ENCODE measurements around the gene CSPG5. TPM values are rescaled to one million over a fixed set of nuclear protein-coding genes. Genes with fewer than 3 reads are reported as not detected.

Gene CSPG5
- total RNA-seq, 4 donors from 2014 or later = 0.82 to 2.9 TPM; not detected in 2

- H3K4me1 ChIP-seq = no peaks in the 10 kb centered on the region
- H3K36me3 ChIP-seq = no peaks in the 10 kb centered on the region
- no peak overlapping the region for H3K27ac ChIP-seq
- TF ChIP-seq POLR2A (IDR thresholded peaks at IDR 0.05) (no peak), CTCF (IDR thresholded peaks at IDR 0.05) (no peak)
- no peak for DNase-seq
- H3K4me3 ChIP-seq = no peak overlapping the region
- H3K9me3 ChIP-seq = no peaks in the 10 kb centered on the region
- intact Hi-C loops (cut with DNase I; ENCODE audit: low total_unique reads) = no loop called here
- H3K27me3 ChIP-seq = no peaks in the 10 kb centered on the region
Observed at GRCh38 chr3:47601281-47601680, 22.6 kb upstream of the CSPG5 start.

- Histone ChIP-seq H3K27ac (no peak overlapping the region), H3K4me1 (no peaks in the 10 kb centered on the region), H3K27me3 (no peaks in the 10 kb centered on the region), H3K36me3 (no peaks in the 10 kb centered on the region), H3K4me3 (no peak overlapping the region), H3K9me3 (no peaks in the 10 kb centered on the region)
- intact Hi-C loops (cut with DNase I; ENCODE audit: low total_unique reads) = no loop called here
- no peak for DNase-seq
- TF ChIP-seq POLR2A (IDR thresholded peaks at IDR 0.05) (no peak), CTCF (IDR thresholded peaks at IDR 0.05) (no peak)
Observed at GRCh38 chr3:47594792-47595191, 16.1 kb upstream of the CSPG5 start.

- TF ChIP-seq CTCF (IDR thresholded peaks at IDR 0.05) (no peak), POLR2A (IDR thresholded peaks at IDR 0.05) (no peak)
- no peaks in the 10 kb centered on the region for H3K4me1 ChIP-seq
- intact Hi-C loops (cut with DNase I; ENCODE audit: low total_unique reads) = no loop called here
- H3K9me3 ChIP-seq = no peaks in the 10 kb centered on the region
- H3K27me3 ChIP-seq = no peaks in the 10 kb centered on the region
- H3K4me3 ChIP-seq = no peak overlapping the region
- DNase-seq = no peak
- H3K27ac ChIP-seq = no peak overlapping the region
- no peaks in the 10 kb centered on the region for H3K36me3 ChIP-seq
Observed at GRCh38 chr3:47592066-47592795, 13.6 kb upstream of the CSPG5 start.

- intact Hi-C loops (cut with DNase I; ENCODE audit: low total_unique reads) = no loop called here
- no peak overlapping the region for H3K4me3 ChIP-seq
- no peaks in the 10 kb centered on the region for H3K9me3 ChIP-seq
- no peak for DNase-seq
- no peaks in the 10 kb centered on the region for H3K27me3 ChIP-seq
- H3K4me1 ChIP-seq = no peaks in the 10 kb centered on the region
- no peaks in the 10 kb centered on the region for H3K36me3 ChIP-seq
- TF ChIP-seq CTCF (IDR thresholded peaks at IDR 0.05) = no peak
- no peak for TF ChIP-seq POLR2A (IDR thresholded peaks at IDR 0.05)
- no peak overlapping the region for H3K27ac ChIP-seq
Observed at GRCh38 chr3:47590216-47590615, 11.6 kb upstream of the CSPG5 start.

GRCh38 chr3:47588587-47588986, 9.9 kb upstream of the CSPG5 start:
- no peak overlapping the region for H3K27ac ChIP-seq
- H3K4me3 ChIP-seq = no peak overlapping the region
- no peaks in the 10 kb centered on the region for H3K27me3 ChIP-seq
- intact Hi-C loops (cut with DNase I; ENCODE audit: low total_unique reads) = no loop called here
- no peak for DNase-seq
- H3K9me3 ChIP-seq = no peaks in the 10 kb centered on the region
- no peaks in the 10 kb centered on the region for H3K4me1 ChIP-seq
- H3K36me3 ChIP-seq = no peaks in the 10 kb centered on the region
- no peak for TF ChIP-seq CTCF (IDR thresholded peaks at IDR 0.05)
- no peak for TF ChIP-seq POLR2A (IDR thresholded peaks at IDR 0.05)

All from uterus (tissue), 4 donors.